GM12892 (cell line): ENCODE results near the gene RITA1.

Experiments
- POLR2A ChIP-seq: IDR thresholded peaks from 2 replicates; pipeline ENCODE4 v1.6.1; 2011; ENCODE audit warnings: low read depth, low read length, control low read depth
- POLR2AphosphoS5 ChIP-seq: IDR thresholded peaks from 2 replicates; pipeline ENCODE4 v1.6.1; 2011; ENCODE audit warnings: low read depth, low read length, control low read depth
- TAF1 ChIP-seq: IDR thresholded peaks from 2 replicates; pipeline ENCODE4 v1.6.1; 2011; ENCODE audit warnings: low read depth, mild to moderate bottlenecking, control low read depth, low read length, borderline replicate concordance

- TF ChIP-seq POLR2A (no peak), TAF1 (no peak), POLR2AphosphoS5 (no peak)
These were observed 12.3 kb upstream of the RITA1 start for GRCh38 chr12:113173081-113173698.
